Fibroblast of the aortic adventitia (primary cell): ENCODE data around the gene E4F1. TPM values are rescaled to one million over a fixed set of nuclear protein-coding genes. Genes with fewer than 3 reads are reported as not detected.

Source experiments
- DNase-seq: peaks from one replicate; pipeline ENCODE4 v3.0.0-alpha.2; 2010; ENCODE audit warnings: low read depth
- H3K4me3 ChIP-seq: 2 replicates; pipeline ENCODE4 v1.5.1; 2011; ENCODE audit warnings: low read depth, mild to moderate bottlenecking, control low read depth, low read length, moderate library complexity
- CTCF ChIP-seq: IDR thresholded peaks from 2 replicates; pipeline ENCODE4 v1.5.1; 2011; ENCODE audit warnings: mild to moderate bottlenecking, low read length, control low read depth, inconsistent platforms; ENCODE audit not compliant: insufficient read depth
- total RNA-seq: library from RNA; depleted of rRNA; stranded (reverse); fragments of >200 nt; gene quantifications from 2 replicates; pipeline ENCODE4 v1.2.3, GENCODE V29; 2012; ENCODE audit warnings: low replicate concordance

E4F1 gene
- total RNA-seq, 1 donor = 18.7 TPM

DNA sequence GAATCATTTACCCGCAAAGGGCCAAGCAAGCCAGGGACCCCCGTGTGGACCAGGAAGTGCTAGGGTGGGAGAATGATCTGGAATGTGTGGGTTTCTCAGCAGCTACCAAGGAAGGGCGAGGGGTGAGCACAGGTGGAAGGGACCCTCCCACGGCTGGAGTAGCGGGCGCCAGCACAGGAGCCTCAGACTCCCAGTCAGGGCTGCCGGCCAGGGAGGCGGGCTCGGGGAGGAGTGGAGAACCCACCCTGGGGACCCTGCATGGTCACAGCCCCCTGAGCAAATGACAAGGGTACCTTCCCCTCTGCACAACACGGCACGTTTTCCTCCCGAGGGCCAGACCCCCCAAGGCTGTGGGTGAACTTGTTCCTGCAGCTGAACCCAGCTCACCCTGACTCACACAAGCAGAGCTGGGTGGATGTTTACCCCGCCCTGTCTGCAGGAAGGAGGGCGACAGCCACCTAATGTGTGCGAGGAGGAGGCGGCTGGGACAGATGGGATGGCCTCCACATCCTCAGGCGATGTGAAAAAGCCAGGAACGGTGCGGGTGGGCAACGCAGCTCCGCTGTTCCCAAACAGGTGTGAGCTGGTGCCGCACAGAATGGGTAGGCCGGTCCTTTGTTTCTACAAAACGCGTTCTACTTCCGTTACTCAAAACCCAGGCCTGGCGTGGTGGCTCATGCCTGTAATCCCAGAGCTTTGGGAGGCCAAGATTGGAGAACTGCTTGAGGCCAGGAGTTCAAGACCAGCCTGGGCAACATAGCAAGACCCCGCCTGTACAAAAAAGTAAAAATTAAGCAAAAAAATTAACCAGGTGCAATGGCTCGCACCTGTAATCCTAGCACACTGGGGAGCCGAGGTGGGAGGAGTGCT, 21.8 kb downstream of the E4F1 start:
- H3K4me3 ChIP-seq = no peak overlapping the region
- no peak for TF ChIP-seq CTCF
- DNase-seq = no peak

GRCh38 chr16:2246301-2246885, 23.0 kb downstream of the E4F1 start:
- no peak overlapping the region for H3K4me3 ChIP-seq
- no peak for DNase-seq
- no peak for TF ChIP-seq CTCF

DNA sequence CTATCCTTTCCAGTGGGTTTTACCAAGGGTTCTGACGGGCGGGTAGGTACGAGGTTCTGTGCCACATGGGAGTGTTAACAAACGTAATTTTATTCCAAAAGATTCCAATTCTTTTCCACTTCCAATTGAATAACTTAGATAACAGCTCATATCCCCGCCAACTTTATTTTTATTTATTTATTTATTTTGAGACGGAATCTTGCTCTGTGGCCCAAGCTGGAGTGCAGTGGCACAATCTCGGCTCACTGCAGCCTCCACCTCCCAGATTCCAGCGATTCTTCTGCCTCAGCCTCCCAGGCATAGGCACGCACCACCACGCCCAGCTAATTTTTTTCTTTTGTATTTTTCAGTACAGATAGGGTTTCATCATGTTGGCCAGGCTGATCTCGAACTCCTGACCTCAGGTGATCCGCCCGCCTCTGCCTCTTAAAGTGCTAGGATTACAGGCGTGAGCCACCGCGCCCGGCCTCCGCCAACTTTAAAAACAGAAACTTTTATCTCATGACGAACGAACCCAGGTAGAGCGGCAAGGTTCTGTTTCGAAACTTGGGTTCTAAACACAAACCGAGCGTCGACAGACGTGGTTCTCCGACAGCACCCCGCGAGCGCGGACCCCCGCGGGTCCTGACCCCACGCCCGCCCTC, 27.4 kb downstream of the E4F1 start:
- DNase-seq = peak; percentile 55
- peak overlapping the region; percentile 67 for H3K4me3 ChIP-seq
- no peak for TF ChIP-seq CTCF

DNA sequence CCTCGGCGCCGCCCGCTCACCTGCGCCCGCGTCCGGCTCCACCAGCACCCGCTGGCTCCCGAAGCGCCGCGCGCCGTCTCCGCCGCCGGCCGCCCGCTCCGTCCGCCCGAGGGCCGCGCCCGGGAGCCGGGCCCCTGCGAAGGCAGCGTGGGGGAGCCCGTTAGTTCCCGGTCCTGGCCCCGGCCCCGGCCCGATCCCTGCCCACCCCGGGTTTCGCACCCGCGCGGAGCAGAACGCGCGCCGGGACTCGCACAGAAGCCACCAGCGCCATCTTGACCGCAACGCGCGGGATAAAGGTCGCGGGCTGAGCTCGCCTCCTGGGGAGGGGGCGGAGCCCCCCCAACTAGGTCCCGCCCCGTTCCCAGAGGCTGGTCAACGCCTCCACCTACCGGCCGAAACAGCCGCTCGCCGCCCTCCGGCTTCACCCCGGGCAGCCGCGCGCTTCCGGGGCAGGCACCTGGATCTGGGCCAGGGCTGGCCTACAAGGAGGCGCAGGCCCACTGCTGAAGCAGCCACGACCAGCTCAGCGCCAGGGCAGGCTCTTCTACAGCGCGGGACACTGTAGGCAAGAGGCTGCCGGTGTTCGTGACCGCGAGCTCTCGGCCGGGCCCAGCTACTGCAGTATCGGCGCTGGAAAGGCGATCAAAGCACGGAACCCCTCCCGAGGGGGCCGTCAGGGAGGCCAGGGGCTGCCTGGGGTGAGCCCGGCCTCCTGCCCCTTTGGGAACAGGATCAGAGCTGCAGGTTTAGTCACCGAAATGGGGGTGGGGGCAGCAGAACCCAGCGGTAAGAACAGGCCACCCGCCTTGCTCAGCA, 28.1 kb downstream of the E4F1 start, which contains the start of gene ECI1:
Gene ECI1 (minus strand): TSS at position 292 of the 816 bp plus-strand sequence. CDS start 21 bp downstream, at position 271.
- peak within 1 kb of the TSS; percentile 67 for H3K4me3 ChIP-seq
- peak; percentile 65 for TF ChIP-seq CTCF
- DNase-seq = peak; percentile 95

DNA sequence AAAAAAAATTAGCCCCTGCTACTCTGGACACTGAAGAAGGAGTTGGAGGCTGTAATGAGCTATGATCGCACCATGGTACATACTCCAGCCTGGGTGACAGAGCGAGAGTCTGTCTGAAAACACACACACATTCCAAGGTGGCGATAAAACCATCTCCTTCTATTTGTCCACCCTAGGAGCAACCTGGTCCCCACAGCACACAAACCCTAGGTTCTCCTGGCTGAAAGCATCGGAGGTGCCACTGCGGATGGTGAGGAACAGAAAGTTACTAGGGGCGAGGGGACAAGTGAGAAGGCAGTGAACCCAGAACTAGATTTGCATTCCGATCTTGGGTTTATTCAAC, 29.4 kb downstream of the E4F1 start:
- no peak for DNase-seq
- no peak for TF ChIP-seq CTCF
- H3K4me3 ChIP-seq = no peak overlapping the region

- TF ChIP-seq CTCF = no peak
- no peak overlapping the region for H3K4me3 ChIP-seq
- DNase-seq = no peak
These were observed 29.9 kb downstream of the E4F1 start for GRCh38 chr16:2253293-2253692.
